ENCODE data around the gene LOXL3.

Gene LOXL3

DNA sequence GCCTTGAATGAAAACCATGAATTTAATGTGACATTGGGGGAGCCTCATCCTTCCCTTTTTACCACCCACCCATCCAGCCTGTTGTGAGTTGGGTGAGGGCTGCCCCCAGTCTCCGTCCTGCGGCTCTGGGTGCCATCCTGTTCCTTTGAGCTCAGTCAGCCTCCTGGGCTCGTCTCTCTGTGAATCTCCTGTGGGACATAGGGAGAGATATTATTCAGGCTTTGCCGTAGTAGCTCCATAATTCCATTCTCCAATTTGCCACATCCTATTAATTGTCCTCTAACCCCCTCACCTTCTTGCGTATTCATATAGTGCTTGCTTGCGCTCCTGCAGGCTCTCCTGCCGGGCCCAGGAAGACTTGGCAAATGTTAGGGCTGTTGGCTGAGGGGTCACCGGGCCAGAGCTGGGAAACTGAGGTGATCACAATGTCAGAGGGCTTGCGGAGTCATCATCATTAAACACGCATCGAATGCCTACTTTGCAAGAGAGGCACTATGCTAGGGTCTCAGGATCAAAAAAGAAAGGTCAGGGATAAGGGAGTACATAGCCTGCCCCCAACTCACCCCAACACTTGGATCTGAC, 27.0 kb downstream of the LOXL3 start:
- no peak for DNase-seq (ENCODE audit: low spot score)

DNA sequence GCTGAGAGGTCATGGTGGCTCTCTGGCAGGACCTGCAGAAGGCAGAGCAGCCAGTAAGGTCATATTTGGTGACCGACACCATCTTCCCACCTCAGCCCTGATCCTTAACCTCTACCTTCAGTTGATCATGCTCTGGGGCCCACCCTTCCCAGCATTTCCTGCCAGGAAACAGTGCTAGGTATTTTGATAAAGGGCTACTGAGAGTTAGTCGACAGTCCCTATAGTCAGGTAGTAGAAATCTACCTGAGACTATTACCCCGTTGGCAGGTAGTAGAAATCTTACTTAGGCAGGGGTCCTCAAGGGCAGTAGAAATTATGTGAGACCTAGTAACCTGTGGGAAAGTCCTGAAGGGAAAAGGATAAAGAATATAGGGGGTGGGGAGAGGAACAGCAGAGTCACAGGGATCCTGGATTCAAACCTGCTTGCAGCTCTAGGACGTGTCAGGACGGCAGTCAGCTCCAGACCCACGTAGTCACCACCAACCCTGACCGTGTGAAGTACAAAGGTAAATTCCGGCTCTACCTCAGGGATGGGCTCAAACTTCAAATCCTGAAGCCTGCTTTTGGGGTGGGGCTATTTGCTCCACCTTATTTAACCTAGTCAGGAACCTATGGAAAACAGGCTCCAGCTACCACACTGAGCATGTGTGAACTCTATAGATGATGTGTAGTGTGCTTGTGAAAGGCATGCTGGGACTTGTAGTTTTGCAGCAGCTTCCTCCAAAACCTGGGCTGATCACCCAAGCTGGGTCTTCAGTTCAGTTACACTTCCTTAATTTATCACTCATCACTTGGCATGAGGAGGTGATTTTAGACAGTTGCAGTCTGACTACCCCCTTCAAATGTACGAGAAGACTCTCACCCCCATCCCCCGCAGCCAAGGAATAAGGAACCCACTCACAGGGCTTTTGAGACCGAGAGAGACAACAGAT, 27.8 kb downstream of the LOXL3 start, which contains the start of gene DQX1:
DQX1 (minus strand) TSS at position 515 of the 932 bp plus-strand sequence; CDS start at position 13, 502 bp downstream.
- DNase-seq (ENCODE audit: low spot score), result peak; percentile 28

DNA sequence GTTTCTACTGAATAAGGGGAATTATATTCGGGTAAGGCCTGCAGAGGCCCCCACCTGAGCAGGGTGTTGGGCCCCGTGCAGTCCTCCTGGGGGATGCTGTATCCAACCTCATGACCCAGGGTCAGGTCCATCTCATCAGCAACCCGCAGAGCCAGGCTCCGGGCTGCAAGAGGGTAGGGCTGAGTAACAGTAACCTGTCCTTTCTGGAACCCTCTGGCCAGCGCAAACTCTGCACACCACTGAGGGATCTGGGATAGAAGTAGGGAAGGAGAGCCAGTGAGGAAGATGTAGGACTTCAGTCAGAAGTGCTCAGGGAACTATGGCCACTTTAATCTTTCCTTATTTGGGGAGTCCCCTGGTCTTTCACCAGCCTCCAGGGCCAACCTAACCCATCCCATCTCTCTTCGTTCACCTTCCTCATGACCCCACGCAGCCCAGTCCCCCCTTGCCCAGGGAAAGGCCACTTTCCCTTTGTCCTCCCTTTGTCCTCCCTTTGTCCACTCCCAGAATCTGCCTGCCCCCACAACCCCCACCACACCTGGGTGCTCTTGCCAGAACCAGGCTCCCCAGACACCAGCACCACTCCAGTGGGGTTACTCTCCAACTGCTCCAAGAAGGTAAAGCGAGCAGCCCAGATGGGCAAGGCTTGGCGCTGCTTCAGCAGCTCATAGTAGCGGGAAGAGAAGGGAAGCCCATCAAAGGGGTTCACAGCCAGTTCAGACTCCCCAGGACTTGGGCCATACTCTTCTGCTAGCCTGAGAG, 28.6 kb downstream of the LOXL3 start:
- DNase-seq (ENCODE audit: low spot score), result no peak

DNA sequence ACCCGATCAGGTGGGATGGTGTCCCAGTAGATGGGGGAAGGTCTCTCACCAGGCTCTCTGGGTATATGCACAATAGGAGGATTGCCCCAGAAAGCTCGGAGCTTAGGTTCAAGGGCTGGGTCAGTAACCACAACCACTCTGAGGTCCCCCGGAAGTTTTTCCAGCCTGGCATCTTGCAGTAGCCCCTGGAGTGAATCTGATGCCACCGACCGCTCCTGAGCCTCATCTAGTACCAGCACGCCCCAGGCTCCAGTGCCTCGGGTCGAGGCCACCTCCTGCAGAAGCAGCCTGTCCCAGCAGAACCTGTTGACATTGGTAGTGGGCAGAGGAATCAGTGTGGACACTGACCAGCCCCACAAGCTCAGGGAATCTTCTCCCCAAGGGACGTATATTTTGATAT, 29.7 kb downstream of the LOXL3 start:
- DNase-seq (ENCODE audit: low spot score), result no peak

DNA sequence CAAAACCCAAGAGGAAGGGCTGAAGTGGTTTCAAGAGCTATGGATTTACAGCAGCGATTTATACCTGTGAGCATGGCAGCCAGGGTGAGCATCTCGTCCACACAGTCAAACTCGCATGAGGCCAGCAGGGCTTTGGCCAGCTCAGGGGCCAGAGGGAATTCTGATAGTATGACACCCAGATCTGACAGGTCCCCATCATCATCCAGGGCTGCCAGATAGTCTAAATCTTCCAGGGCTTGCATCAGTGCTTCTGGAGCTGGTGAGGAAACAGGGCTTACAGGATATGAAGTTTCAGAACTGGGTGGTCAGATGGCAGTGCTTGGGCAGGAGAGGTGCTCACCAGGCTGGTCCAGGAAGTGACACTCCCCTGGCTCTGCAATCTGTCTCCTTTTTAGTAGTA, 31.2 kb downstream of the LOXL3 start:
- DNase-seq (ENCODE audit: low spot score), result no peak

DNA sequence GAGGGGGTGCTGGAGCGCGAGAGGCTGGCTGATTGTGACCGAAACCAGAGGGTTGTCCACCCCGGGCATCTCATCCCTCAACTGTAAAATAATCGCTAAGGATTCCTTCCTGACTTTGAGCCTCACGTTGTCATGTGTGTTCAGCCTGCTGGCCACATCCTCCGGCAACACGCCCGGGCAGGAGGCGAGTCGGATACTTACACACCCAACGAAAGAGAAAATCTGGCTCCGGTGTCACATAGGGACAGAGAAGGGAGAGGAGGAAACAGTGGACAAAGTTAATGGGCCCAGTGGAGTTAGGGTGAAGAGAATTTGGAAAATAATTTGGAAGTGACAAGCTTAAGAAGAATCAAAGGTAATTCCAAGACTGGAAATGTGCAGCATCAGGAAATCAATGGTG, 37.1 kb downstream of the LOXL3 start:
- no peak for DNase-seq (ENCODE audit: low spot score)

DNA sequence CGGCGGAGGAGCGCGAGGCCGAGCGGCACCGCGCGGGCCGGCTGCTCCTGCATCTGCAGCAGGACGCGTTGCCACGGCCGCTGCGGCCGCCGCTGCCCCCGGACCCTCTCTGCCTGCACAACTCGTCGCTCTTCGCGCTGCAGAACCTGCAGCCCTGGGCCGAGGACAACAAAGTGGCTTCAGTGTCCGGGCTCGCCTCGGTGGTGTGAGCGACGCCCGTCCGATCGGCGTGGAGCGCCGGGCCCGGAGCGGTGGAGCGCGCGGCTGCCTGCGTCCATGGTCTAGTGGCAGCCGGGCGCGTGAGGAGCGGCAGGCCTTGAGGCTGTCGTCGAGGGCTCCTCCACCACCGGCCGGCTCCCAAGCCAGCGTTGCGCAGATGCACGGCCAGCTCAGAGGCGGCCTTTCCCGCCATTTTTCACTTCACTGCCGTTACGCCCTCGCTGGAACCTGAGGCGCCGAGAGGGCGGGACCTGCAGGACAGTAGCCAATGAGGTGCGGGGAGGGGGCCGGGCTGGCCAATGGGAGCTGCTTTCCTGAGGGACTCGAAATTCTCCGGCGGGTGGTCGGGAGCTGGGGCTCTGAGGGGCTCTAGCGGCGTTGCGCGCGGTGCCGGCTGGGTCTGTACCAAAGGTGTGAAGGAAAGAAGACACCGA, 37.6 kb downstream of the LOXL3 start:
- DNase-seq (ENCODE audit: low spot score), result peak; percentile 83

DNA sequence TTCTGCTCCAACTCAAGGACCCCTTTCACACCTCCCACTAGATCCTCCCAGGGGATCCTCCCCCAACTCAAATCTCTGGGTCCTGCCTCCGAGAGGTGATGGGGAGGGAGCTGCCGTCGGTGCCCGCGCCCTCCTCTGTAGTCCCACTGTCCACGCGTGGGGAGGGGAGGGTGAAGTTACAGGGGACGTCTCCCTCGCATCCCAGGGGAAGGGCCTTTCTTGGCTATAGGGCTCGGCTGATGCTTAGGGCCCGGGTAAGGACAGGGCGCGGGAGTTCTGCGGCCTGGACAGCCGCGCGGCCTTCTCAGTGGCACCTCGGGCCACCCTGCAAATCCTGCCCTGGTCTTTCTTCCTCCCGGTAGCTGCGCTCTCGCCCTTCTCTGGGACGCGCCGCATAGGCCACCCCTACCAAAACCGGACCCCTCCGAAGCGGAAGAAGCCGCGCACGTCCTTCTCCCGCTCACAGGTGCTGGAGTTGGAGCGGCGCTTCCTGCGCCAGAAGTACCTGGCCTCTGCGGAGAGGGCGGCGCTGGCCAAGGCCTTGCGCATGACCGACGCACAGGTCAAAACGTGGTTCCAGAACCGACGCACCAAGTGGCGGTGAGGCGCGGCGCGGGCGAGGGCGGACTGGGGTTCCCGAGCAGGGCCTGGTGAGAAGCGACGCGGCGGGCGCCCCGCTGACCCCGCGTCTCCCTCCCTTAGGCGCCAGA, 38.3 kb downstream of the LOXL3 start:
- DNase-seq (ENCODE audit: low spot score), result no peak

DNA sequence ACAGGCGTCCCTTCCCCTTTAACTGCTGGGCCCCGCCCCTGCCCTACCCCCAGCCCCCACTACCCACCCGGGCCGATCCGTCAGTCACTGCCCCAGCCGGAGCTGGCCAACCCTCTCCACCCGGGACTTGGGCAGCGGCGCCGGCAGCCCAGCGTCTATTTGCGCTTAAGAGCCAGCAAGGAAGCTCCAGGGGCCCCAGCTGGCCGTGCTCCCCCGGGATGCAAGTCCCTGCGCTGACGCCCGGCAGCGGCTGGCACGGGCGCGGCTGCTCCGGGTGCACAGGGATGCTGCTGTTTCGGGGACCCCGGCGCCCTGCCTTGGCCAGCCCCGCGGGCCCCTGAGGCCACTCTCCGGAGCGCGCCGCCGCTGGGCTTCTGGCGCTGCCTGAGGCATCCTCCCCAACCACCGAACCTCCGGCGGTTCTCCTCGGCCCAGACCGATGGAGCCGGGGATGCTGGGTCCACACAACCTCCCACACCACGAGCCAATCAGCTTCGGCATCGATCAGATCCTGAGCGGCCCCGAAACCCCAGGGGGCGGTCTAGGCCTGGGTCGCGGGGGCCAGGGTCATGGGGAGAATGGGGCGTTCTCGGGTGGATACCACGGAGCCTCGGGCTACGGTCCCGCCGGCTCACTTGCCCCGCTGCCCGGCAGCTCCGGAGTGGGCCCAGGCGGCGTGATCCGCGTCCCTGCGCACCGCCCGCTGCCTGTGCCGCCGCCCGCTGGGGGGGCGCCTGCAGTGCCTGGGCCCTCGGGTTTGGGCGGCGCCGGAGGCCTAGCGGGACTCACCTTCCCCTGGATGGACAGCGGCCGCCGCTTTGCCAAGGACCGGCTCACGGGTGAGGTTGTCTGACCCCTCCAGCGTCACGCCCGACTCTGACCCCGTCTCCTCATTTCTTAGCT, 39.1 kb downstream of the LOXL3 start, which contains the start of gene TLX2:
TLX2 (plus strand) TSS at position 83 of the 903 bp plus-strand sequence; CDS start at position 440, 357 bp downstream.
- no peak for DNase-seq (ENCODE audit: low spot score)

DNA sequence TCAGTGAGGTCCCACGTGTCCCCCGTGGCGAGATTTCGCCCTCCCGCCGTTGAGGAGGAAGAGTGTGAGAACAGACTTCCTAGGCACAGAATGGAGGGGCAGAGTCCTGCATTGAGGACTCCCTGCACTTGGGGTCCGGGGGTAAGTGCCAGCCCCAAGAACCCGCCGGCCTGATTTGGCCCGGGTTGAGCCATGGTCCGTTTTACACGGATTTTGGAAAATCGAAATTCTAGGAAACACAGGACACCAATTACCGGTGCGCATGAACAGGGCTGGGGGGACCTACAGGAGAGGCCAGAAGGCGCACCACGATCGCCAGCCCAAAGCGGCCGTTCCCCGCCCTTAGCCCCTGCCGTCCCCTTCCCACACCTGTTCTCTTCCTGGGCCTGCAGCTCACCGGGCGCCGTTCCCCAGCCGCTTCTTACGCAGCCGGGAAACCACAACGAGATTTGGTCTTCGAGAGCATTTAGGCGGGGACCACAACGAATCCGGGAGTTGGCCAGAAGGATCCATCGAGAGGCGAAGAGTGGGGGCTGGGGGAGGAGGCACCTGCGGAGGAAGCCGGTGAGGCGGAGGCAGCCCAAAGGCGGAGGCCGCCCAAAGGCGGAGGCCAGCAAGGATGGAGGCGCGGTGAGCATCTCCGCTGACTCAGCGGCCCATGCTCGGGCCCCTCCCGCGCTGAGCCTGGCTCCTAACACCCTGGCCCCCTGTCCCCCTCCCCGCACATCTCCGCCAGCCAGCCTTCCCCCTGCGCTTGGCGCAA, 40.0 kb downstream of the LOXL3 start:
- no peak for DNase-seq (ENCODE audit: low spot score)

DNA sequence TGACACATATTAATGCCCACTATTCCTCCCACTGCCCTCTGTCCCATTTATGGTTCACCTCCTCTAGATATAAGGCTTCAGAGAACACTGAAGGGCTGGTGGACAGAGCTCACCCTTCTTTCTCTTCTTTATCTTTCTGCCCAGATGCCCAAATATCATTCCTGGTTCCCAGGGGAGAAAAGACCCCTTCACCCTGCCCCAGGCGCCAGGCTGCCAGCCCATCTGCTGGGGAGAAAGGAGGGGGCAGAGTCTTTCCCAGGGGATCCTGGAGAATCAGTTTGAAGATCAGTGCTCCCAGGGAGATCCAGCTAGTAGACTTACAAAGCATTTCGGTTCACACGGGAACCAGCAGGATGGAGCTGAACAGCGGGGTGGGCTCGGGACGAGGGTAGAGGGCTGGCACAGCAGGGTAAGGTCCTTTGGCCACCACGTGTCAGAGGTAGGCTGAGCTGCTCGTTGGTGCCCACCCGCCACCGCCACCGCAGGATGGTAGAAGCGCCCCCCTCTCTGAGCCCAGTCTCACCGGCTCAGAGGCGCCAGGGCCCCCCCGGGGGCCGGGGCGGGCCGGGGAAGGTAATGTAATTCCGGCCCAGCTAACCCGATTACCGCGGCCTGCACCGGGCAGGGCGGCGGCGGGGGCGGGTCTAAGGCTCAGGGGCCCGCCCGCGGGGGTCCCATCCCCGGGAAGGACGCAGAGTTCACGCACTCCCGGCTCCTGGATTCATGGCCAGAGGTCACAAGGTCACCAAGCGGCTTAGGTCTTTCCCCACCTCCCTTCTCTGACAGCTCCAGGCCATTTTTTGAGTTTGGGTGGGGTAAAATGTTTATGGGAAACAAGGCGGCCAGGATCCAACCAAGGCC, 40.8 kb downstream of the LOXL3 start:
- no peak for DNase-seq (ENCODE audit: low spot score)

DNA sequence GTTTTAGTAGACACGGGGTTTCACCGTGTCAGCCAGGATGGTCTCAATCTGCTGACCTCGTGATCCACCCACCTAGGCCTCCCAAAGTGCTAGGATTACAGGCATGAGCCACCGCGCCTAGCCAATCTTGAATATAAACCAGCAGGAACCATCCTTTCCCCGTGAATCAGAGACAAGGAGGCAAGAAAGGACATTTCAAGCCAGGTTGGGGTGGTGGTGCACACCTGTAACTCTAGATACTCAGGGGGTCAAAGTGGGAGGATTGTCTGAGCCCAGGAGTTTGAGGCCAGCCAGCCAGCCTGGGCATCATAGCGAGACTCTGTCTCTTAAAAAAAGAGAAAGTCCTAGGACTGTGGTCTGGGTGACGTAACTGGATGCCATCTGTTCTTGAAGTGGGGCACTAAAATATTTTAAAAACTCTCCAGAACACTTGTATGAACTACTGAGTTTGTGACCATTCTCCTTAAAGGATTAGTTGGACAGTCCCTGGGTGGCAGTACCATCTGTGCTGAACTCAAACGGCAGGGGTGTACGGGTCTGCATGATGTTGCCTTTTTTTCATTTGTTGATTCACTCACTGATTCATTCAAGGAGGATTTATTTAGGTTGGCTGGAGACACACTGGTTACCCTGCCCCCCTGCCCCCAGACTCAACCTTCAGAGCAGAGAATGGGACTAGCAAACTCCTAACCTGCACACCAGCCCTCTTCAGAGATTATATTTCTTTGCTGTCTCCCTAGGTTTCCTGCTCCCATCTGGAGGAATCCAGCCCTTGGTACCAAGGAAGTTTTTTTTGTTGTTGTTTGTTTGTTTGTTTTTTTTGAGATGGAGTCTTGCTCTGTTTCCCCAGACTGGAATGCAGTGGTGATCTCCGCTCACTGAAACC, 42.4 kb downstream of the LOXL3 start:
- peak; percentile 34 for DNase-seq (ENCODE audit: low spot score)

DNA sequence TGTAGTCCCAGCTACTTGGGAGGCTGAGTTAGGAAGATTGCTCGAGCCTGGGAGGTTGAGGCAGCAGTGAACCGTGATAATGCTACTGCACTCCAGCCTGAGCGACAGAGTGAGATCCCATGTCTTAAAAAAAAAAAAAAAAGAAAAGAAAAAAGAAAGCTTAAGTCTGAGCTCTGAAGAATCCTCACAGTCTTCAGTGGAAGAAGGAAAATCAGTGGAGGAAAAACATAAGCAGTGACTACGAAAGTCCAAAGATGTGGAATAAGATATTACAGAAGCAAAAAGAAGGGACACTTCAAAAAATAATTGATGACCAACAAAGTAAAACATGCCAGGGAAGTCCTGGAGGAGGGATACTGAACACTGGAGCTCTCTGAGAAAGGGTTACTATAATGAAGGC, 43.5 kb downstream of the LOXL3 start:
- no peak for DNase-seq (ENCODE audit: low spot score)

DNA sequence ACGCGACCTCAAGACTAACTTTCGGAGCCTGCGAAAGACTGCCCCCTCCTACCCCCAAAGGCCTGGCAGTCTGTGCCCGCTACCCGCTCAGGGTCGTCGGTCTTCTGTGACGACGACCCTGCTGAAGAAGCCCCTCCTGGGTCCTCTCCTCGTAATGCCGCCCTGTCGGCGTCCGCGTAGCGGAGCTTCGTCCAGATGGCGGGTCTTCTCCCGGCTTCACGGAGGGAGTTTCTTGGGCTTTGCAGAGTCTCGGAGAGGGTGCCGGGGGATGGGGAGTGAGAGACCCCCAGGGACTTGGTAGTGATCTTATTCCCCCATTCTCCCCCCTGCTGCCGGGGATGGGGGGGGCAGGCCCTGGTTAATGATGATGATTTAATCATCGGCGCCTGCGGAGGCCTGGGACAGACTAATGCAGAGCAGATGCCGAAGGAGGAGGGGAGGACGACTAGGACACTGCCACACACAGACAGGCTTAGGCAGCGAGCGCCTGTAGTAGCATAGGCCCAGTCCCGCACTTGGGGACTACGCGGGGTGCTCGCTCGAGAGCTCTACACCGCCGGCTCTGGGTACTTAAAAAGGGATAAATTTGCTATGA, 45.7 kb downstream of the LOXL3 start:
- DNase-seq (ENCODE audit: low spot score), result no peak

DNA sequence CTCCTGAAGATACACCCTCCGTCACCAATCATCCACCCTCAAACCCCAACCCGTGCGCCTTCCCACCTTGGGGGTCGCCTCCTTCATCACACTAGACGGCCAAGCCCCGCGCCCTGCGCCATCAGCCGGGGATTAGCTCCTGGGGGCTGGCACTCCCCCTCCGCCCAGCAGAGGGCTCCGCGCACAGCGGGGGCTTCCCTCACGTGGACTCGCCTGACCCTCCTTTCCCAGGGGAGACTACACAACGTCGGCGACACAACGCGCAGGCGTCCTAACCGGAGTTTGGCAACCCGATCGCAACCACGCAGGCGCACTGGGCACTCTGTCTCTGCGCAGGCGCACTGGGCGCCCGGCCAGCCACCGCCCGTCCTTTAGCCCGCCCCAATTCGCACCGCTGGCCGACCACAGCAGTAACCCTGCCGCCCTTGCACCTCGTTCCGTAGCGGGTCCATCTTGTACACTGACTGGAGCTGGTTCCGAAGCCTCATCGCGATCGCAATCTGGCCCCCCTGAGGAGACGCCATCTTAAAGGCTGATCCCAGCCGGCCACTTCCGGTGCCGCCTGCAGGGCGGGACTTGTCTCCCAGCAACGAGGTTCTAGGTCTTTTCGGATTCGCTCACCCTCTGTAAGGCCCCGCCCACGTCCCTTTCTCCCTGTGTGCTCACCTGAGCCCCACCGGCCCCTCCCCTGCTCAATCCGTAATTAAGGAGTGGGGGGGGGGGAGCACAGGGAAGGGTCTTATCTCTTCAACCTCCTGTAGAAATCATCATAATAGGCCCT, 46.4 kb downstream of the LOXL3 start, which contains the start of gene PCGF1:
PCGF1 (minus strand) TSS at position 551 of the 781 bp plus-strand sequence; CDS start at position 524, 27 bp downstream.
- DNase-seq (ENCODE audit: low spot score), result peak; percentile 99

Data from hepatic stellate cell (primary cell).